ENCODE measurements around the gene GUCY1B1. TPM values are rescaled to one million over a fixed set of nuclear protein-coding genes. Genes with fewer than 3 reads are reported as not detected.

The GUCY1B1 gene
- total and polyA plus RNA-seq, 9 of the 15 experiments (the other 6 are each of a cell fraction or from before 2014, with no cell fraction given): not detected

DNA sequence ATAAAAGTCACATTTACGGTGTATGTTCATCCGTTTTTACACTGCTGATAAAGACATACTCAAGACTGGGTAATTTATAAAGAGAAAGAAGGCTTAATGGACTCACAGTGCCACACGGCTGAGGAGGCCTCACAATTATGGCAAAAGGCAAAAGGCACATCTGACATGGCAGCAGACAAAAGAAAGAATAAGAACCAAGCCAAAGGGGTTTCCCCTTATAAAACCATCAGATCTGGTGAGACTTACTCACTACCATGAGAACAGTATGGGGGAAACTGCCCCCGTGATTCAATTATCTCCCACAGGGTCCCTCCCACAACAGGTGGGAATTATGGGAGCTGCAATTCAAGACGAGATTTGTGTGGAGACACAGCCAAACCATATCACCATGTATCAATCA, 7.3 kb upstream of the GUCY1B1 start:
- Histone ChIP-seq H3K79me2 (ENCODE audit: control insufficient read depth, insufficient read depth, low read length) (no peaks in the 10 kb centered on the region), H3K4me1 (replicated peaks in 1 of 2; ENCODE audit: control insufficient read depth in 2 of 2, insufficient read depth in 2 of 2, low read length in 2 of 2) (no peaks in the 10 kb centered on the region), H3K4me2 (ENCODE audit: insufficient read depth, low read length) (no peak overlapping the region), H3K27ac (ENCODE audit: extremely low read depth, low read depth, low read length) (no peak overlapping the region), H3K9ac (ENCODE audit: insufficient read depth in 1 of 2, low read depth in 2 of 2, low read length in 2 of 2) (no peak overlapping the region), H3K4me3 (no peak overlapping the region), H3K9me1 (ENCODE audit: control insufficient read depth, insufficient read depth, low read length) (no peaks in the 10 kb centered on the region), H3K36me3 (ENCODE audit: control insufficient read depth, insufficient read depth, low read length) (no peaks in the 10 kb centered on the region), H4K20me1 (replicated peaks; ENCODE audit: control insufficient read depth, insufficient read depth, low read length) (no peaks in the 10 kb centered on the region), H2AFZ (ENCODE audit: low read depth, low read length) (no peak overlapping the region), H3K9me3 (replicated peaks; ENCODE audit: control insufficient read depth, insufficient read depth, low read depth, low read length) (no peaks in the 10 kb centered on the region), H3K27me3 (ENCODE audit: control insufficient read depth in 2 of 2, insufficient read depth in 2 of 2, low read length in 2 of 2) (no peaks in the 10 kb centered on the region)
- FAIRE-seq: no peak
- DNase-seq (ENCODE audit: extremely low read depth in 1 of 4, low spot score in 3 of 4): no peak
- ChIA-PET POLR2A (no interaction called here), CTCF (ENCODE audit: low intra/inter-chr PET ratio) (no interaction called here)
- BruUV-seq (replicated peaks): no TSS peak
- intact Hi-C loops (cut with micrococcal nuclease): no loop called here
- no peak for ATAC-seq
- WGBS (ENCODE audit: insufficient coverage, low coverage, missing lambda C conversion rate): 0% methylated on average over 5 of the region's 5 CpGs
- in situ Hi-C loops (cut with MboI): no loop called here
- TF ChIP-seq PHTF2 (CRISPR knock-in tag; IDR thresholded peaks at IDR 0.05): no peak
- TF ChIP-seq CHCHD3 (CRISPR knock-in tag; IDR thresholded peaks at IDR 0.05): no peak
- no peak for TF ChIP-seq CBX3 (IDR thresholded peaks at IDR 0.05; ENCODE audit: borderline replicate concordance in 1 of 2, low read length in 2 of 2)
- no peak for TF ChIP-seq ZSCAN29 (IDR thresholded peaks at IDR 0.05)
- TF ChIP-seq, protein P1, sequence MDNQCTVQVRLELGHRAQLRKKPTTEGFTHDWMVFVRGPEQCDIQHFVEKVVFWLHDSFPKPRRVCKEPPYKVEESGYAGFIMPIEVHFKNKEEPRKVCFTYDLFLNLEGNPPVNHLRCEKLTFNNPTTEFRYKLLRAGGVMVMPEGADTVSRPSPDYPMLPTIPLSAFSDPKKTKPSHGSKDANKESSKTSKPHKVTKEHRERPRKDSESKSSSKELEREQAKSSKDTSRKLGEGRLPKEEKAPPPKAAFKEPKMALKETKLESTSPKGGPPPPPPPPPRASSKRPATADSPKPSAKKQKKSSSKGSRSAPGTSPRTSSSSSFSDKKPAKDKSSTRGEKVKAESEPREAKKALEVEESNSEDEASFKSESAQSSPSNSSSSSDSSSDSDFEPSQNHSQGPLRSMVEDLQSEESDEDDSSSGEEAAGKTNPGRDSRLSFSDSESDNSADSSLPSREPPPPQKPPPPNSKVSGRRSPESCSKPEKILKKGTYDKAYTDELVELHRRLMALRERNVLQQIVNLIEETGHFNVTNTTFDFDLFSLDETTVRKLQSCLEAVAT (IDR thresholded peaks at IDR 0.05): no peak
- TF ChIP-seq HMGN3 (IDR thresholded peaks at IDR 0.05; ENCODE audit: borderline replicate concordance, extremely low read depth, insufficient read length, low read depth, low read length): no peak
- TF ChIP-seq, protein P2, sequence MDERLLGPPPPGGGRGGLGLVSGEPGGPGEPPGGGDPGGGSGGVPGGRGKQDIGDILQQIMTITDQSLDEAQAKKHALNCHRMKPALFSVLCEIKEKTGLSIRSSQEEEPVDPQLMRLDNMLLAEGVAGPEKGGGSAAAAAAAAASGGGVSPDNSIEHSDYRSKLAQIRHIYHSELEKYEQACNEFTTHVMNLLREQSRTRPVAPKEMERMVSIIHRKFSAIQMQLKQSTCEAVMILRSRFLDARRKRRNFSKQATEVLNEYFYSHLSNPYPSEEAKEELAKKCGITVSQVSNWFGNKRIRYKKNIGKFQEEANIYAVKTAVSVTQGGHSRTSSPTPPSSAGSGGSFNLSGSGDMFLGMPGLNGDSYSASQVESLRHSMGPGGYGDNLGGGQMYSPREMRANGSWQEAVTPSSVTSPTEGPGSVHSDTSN (CRISPR knock-in tag; IDR thresholded peaks at IDR 0.05; ENCODE audit: low read depth): no peak
- TF ChIP-seq, protein P2 (tag; conservative IDR thresholded peaks at IDR 0.05; ENCODE audit: low read depth): no peak
- TF ChIP-seq CAMTA2 (CRISPR knock-in tag; conservative IDR thresholded peaks at IDR 0.05): no peak
- TF ChIP-seq, protein P3, sequence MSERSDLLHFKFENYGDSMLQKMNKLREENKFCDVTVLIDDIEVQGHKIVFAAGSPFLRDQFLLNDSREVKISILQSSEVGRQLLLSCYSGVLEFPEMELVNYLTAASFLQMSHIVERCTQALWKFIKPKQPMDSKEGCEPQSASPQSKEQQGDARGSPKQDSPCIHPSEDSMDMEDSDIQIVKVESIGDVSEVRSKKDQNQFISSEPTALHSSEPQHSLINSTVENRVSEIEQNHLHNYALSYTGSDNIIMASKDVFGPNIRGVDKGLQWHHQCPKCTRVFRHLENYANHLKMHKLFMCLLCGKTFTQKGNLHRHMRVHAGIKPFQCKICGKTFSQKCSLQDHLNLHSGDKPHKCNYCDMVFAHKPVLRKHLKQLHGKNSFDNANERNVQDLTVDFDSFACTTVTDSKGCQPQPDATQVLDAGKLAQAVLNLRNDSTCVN (CRISPR knock-in tag; IDR thresholded peaks at IDR 0.05): no peak
- TF ChIP-seq, protein P4, sequence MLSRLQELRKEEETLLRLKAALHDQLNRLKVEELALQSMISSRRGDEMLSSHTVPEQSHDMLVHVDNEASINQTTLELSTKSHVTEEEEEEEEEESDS (CRISPR knock-in tag; IDR thresholded peaks at IDR 0.05): no peak
- no peak for TF ChIP-seq ETV1 (tag; conservative IDR thresholded peaks at IDR 0.05; ENCODE audit: low read depth)
- no peak for TF ChIP-seq CREB1 (IDR thresholded peaks at IDR 0.05)
- no peak for TF ChIP-seq CREB1 (CRISPR knock-in tag; IDR thresholded peaks at IDR 0.05)
- no peak for TF ChIP-seq DPF2 (IDR thresholded peaks at IDR 0.05)
- no peak for TF ChIP-seq TAL1 (IDR thresholded peaks at IDR 0.05)
- no peak for TF ChIP-seq POLR3A (IDR thresholded peaks at IDR 0.05; ENCODE audit: borderline replicate concordance, extremely low read depth, insufficient read depth, insufficient read length)
- no peak for TF ChIP-seq ZNF717 (CRISPR knock-in tag; IDR thresholded peaks at IDR 0.05)
- TF ChIP-seq KDM2B (CRISPR knock-in tag; IDR thresholded peaks at IDR 0.05): no peak
- TF ChIP-seq, protein P5, sequence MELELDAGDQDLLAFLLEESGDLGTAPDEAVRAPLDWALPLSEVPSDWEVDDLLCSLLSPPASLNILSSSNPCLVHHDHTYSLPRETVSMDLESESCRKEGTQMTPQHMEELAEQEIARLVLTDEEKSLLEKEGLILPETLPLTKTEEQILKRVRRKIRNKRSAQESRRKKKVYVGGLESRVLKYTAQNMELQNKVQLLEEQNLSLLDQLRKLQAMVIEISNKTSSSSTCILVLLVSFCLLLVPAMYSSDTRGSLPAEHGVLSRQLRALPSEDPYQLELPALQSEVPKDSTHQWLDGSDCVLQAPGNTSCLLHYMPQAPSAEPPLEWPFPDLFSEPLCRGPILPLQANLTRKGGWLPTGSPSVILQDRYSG (tag; conservative IDR thresholded peaks at IDR 0.05; ENCODE audit: low read depth): no peak
